IMR-90 (cell line): ENCODE results near the gene ZBTB8OS. TPM values are rescaled to one million over a fixed set of nuclear protein-coding genes. Genes with fewer than 3 reads are reported as not detected.
A peak's percentile ranks its signal among the peaks of the same experiment; 100 is the strongest.

Source experiments
- ATAC-seq: fragments of 200-7000 bp; cut with Tn5 transposase; 2 replicates; pipeline ENCODE4 v1.9.1; 2020; ENCODE audit warnings: low read depth, mild to moderate bottlenecking, moderate library complexity
- BruUV-seq: library from RNA; stranded (reverse); fragments of 400-500 nt; replicated peaks from 2 replicates; lab custom pipeline; 2021; lab: Mats Ljungman, UMichigan
- CTCF ChIA-PET: fragments of 300-600 bp; formaldehyde crosslinking; extraction: SDS; loops from one replicate; lab custom pipeline; 2021; ENCODE audit warnings: antibody characterized with exemption; lab: Yijun Ruan, JAX
- POLR2A ChIA-PET: fragments of 300-600 bp; sonication (Branson Sonifier 250); formaldehyde crosslinking; loops from one replicate; lab custom pipeline; 2022; ENCODE audit warnings: antibody characterized with exemption; ENCODE audit not compliant: unreplicated experiment; lab: Charles Lee
- DNase-seq: peaks from one replicate; pipeline ENCODE4 v3.0.0; 2013
- H2AFZ ChIP-seq: replicated peaks from 2 replicates; pipeline ENCODE3; 2013; ENCODE audit warnings: low read length, mild to moderate bottlenecking; ENCODE audit not compliant: poor library complexity
- H2AK5ac ChIP-seq: 2 replicates; pipeline ENCODE4 v1.6.1; 2013; ENCODE audit warnings: low read depth, low read length, inconsistent platforms
- H2AK9ac ChIP-seq: replicated peaks from 2 replicates; pipeline ENCODE3; 2013; ENCODE audit warnings: mild to moderate bottlenecking, low read depth, low read length, moderate library complexity; ENCODE audit not compliant: poor library complexity
- H2BK120ac ChIP-seq: 2 replicates; pipeline ENCODE4 v1.6.1; 2013; ENCODE audit warnings: low read depth, low read length, inconsistent platforms
- H2BK15ac ChIP-seq: 3 replicates; pipeline ENCODE4 v1.6.1; 2013; ENCODE audit warnings: low read depth, low read length, inconsistent platforms
- H2BK20ac ChIP-seq: 2 replicates; pipeline ENCODE4 v1.6.1; 2013; ENCODE audit warnings: low read depth, mild to moderate bottlenecking, inconsistent platforms, low read length, moderate library complexity
- H2BK5ac ChIP-seq: 2 replicates; pipeline ENCODE4 v1.6.1; 2013; ENCODE audit warnings: mild to moderate bottlenecking, low read depth, low read length, inconsistent platforms; ENCODE audit not compliant: poor library complexity, severe bottlenecking
- H3K14ac ChIP-seq: replicated peaks from 2 replicates; pipeline ENCODE4 v1.6.1; 2013; ENCODE audit warnings: low read depth, low read length, inconsistent platforms
- H3K18ac ChIP-seq: 2 replicates; pipeline ENCODE4 v1.6.1; 2013; ENCODE audit warnings: low read depth, low read length, control low read depth
- H3K23ac ChIP-seq: 2 replicates; pipeline ENCODE4 v1.6.1; 2013; ENCODE audit warnings: low read depth, low read length, inconsistent platforms
- H3K27ac ChIP-seq: 2 replicates; pipeline ENCODE4 v1.5.1; 2013; ENCODE audit warnings: mild to moderate bottlenecking, control low read depth, low read length; ENCODE audit not compliant: insufficient read depth
- H3K27me3 ChIP-seq: 2 replicates; pipeline ENCODE4 v1.6.1; 2013; ENCODE audit warnings: low read length; ENCODE audit not compliant: control insufficient read depth, insufficient read depth
- H3K36me3 ChIP-seq: 2 replicates; pipeline ENCODE4 v1.6.1; 2013; ENCODE audit warnings: low read length, mixed read lengths; ENCODE audit not compliant: control insufficient read depth, insufficient read depth
- H3K4ac ChIP-seq: 2 replicates; pipeline ENCODE4 v1.6.1; 2013; ENCODE audit warnings: low read depth, low read length, inconsistent platforms
- H3K4me1 ChIP-seq: 2 replicates; pipeline ENCODE4 v1.6.1; 2013; ENCODE audit warnings: low read length, mixed read lengths; ENCODE audit not compliant: control insufficient read depth, insufficient read depth
- H3K4me2 ChIP-seq: 2 replicates; pipeline ENCODE4 v1.6.1; 2013; ENCODE audit warnings: low read depth, mild to moderate bottlenecking, control low read depth, low read length, moderate library complexity
- H3K4me3 ChIP-seq: 2 replicates; pipeline ENCODE4 v1.5.1; 2013; ENCODE audit warnings: low read depth, mild to moderate bottlenecking, control low read depth, low read length, moderate library complexity; ENCODE audit not compliant: insufficient read depth
- H3K56ac ChIP-seq: 2 replicates; pipeline ENCODE4 v1.6.1; 2013; ENCODE audit warnings: low read length, inconsistent platforms; ENCODE audit not compliant: insufficient read depth; ENCODE audit errors: extremely low read depth
- H3K79me1 ChIP-seq, 2 experiments: 2 replicates each; pipeline ENCODE4 v1.6.1; 2013; ENCODE audit warnings: low read length in 2 of 2, inconsistent platforms in 1 of 2, low read depth in 1 of 2
- H3K9ac ChIP-seq: 2 replicates; pipeline ENCODE4 v1.6.1; 2013; ENCODE audit warnings: low read depth, low read length, control low read depth
- H3K9me1 ChIP-seq: 2 replicates; pipeline ENCODE4 v1.6.1; 2013; ENCODE audit warnings: low read length, inconsistent platforms; ENCODE audit not compliant: insufficient read depth
- H3K9me3 ChIP-seq: 2 replicates; pipeline ENCODE4 v1.6.1; 2013; ENCODE audit warnings: low read length; ENCODE audit not compliant: control insufficient read depth, insufficient read depth
- H4K20me1 ChIP-seq: 2 replicates; pipeline ENCODE4 v1.6.1; 2013; ENCODE audit warnings: low read length, inconsistent platforms; ENCODE audit not compliant: insufficient read depth
- H4K5ac ChIP-seq: 2 replicates; pipeline ENCODE4 v1.6.1; 2013; ENCODE audit warnings: mild to moderate bottlenecking, low read depth, low read length, control low read depth
- H4K8ac ChIP-seq, 2 experiments: 2 replicates each; pipeline ENCODE4 v1.6.1; 2013; ENCODE audit warnings: low read depth in 2 of 2, low read length in 2 of 2, control low read depth in 1 of 2, inconsistent platforms in 1 of 2
- H4K91ac ChIP-seq: 2 replicates; pipeline ENCODE4 v1.6.1; 2013; ENCODE audit warnings: low read depth, low read length, inconsistent platforms; ENCODE audit not compliant: insufficient read depth
- BHLHE40 ChIP-seq: fragments of 150-350 bp; IDR thresholded peaks from 2 replicates; pipeline ENCODE4 v1.6.1; 2016; ENCODE audit warnings: mild to moderate bottlenecking, low read depth, low read length
- CEBPB ChIP-seq: IDR thresholded peaks from 2 replicates; pipeline ENCODE4 v1.6.1; 2012; ENCODE audit warnings: low read depth, low read length, improper control_type of control experiment
- CHD1 ChIP-seq: IDR thresholded peaks from 2 replicates; pipeline ENCODE4 v1.6.1; 2012; ENCODE audit warnings: low read depth, low read length, improper control_type of control experiment
- CTCF ChIP-seq: conservative IDR thresholded peaks from 2 replicates; pipeline ENCODE4 v1.5.1; 2012; ENCODE audit warnings: mild to moderate bottlenecking, low read depth, low read length, improper control_type of control experiment
- FOS ChIP-seq: fragments of 150-350 bp; IDR thresholded peaks from 2 replicates; pipeline ENCODE4 v1.6.1; 2016; ENCODE audit warnings: low read depth, low read length
- MAFK ChIP-seq: IDR thresholded peaks from 2 replicates; pipeline ENCODE4 v1.6.1; 2012; ENCODE audit warnings: low read depth, low read length, improper control_type of control experiment
- MAZ ChIP-seq: IDR thresholded peaks from 2 replicates; pipeline ENCODE4 v1.6.1; 2012; ENCODE audit warnings: low read depth, mild to moderate bottlenecking, low read length, improper control_type of control experiment, moderate library complexity, borderline replicate concordance
- MXI1 ChIP-seq: IDR thresholded peaks from 2 replicates; pipeline ENCODE4 v1.6.1; 2012; ENCODE audit warnings: low read depth, mild to moderate bottlenecking, low read length, moderate library complexity, borderline replicate concordance
- NFE2L2 ChIP-seq: fragments of 150-350 bp; IDR thresholded peaks from 2 replicates; pipeline ENCODE4 v1.6.1; 2016; ENCODE audit warnings: low read depth, mild to moderate bottlenecking, low read length
- POLR2A ChIP-seq: IDR thresholded peaks from 2 replicates; pipeline ENCODE4 v1.6.1; 2012; ENCODE audit warnings: mild to moderate bottlenecking, low read depth, low read length
- RAD21 ChIP-seq: IDR thresholded peaks from 2 replicates; pipeline ENCODE4 v1.6.1; 2012; ENCODE audit warnings: low read length, improper control_type of control experiment
- RCOR1 ChIP-seq: IDR thresholded peaks from 2 replicates; pipeline ENCODE4 v1.6.1; 2012; ENCODE audit warnings: mild to moderate bottlenecking, low read length, improper control_type of control experiment; ENCODE audit not compliant: insufficient replicate concordance
- RFX5 ChIP-seq: IDR thresholded peaks from 2 replicates; pipeline ENCODE4 v1.8.0; 2012; ENCODE audit warnings: low read depth, mild to moderate bottlenecking, low read length, moderate library complexity
- SMC3 ChIP-seq: fragments of 150-350 bp; IDR thresholded peaks from 2 replicates; pipeline ENCODE4 v1.6.1; 2016; ENCODE audit warnings: low read depth, mild to moderate bottlenecking, antibody characterized with exemption, low read length, moderate library complexity
- USF2 ChIP-seq: fragments of 150-350 bp; IDR thresholded peaks from 2 replicates; pipeline ENCODE4 v1.6.1; 2017; ENCODE audit warnings: mild to moderate bottlenecking, antibody characterized with exemption, low read length, low read depth
- WGBS, 2 experiments: methylation state at CpG; one replicate each; pipeline versions ENCODE4 v1.1.5 to v1.1.7; 2013; ENCODE audit warnings: missing lambda C conversion rate in 2 of 2; ENCODE audit not compliant: insufficient read length in 1 of 2; ENCODE audit errors: extremely low coverage in 2 of 2; 5-methylcytosine and 5-hydroxymethylcytosine counted together
- dilution Hi-C: fragments of 300-500 bp; cut with HindIII; formaldehyde crosslinking; loops from one replicate; pipeline ENCODE4 v1.14.3; 2018; ENCODE audit warnings: low sequenced_read_pairs; ENCODE audit not compliant: unreplicated experiment
- in situ Hi-C: fragments of 300-500 bp; cut with MboI; formaldehyde crosslinking; loops from 3 replicates; pipeline ENCODE4 v1.14.3; 2019; ENCODE audit warnings: low sequenced_read_pairs, inconsistent platforms, mixed read lengths
- intact Hi-C: fragments of 100-400 bp; cut with micrococcal nuclease; formaldehyde crosslinking; loops from 2 replicates; pipeline ENCODE4 v1.10.0; 2022
- polyA plus RNA-seq, 3 experiments: library from polyadenylated mRNA; depleted of rRNA; stranded (reverse); fragments of >200 nt; gene quantifications; 2 replicates each; pipeline ENCODE4 v1.2.3, GENCODE V29; 2012; ENCODE audit warnings: low replicate concordance in 1 of 3
- total RNA-seq: library from RNA; depleted of rRNA; stranded (reverse); fragments of >200 nt; gene quantifications from 2 replicates; pipeline ENCODE4 v1.2.3, GENCODE V29; 2012
- TF ChIP-seq, protein P1 (sequence below): fragments of 150-350 bp; IDR thresholded peaks from 2 replicates; pipeline ENCODE4 v1.6.1; 2016; ENCODE audit warnings: low read depth, mild to moderate bottlenecking, low read length, moderate library complexity, borderline replicate concordance

Gene ZBTB8OS
- total and polyA plus RNA-seq, 2 of the 4 experiments (the other 2 are of a cell fraction) = 31.0 to 43.5 TPM

DNA sequence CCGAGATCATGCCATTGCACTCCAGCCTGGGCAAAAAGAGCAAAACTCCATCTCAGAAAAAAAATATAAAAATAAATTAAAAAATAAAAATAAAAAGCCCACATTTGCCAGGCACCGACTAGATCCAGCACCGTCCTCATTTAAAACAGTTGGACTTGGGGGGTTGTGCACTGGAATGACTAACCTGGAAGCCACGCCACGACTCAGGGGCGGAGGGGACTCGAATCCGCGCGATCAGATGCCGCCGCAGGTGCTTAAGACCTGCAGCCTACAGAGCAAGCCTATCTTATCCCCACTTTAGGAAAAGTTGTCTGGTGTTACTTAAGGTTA, 38.5 kb downstream of the ZBTB8OS start:
- dilution Hi-C loops = no loop called here
- no peak overlapping the region for H3K27ac ChIP-seq
- TF ChIP-seq CTCF (no peak), CEBPB (no peak), CHD1 (no peak), MAZ (no peak), BHLHE40 (no peak), POLR2A (no peak), RCOR1 (no peak), NFE2L2 (no peak), RFX5 (no peak), RAD21 (no peak), USF2 (no peak), MXI1 (no peak), MAFK (no peak), SMC3 (no peak), FOS (no peak)
- TF ChIP-seq, protein P1, sequence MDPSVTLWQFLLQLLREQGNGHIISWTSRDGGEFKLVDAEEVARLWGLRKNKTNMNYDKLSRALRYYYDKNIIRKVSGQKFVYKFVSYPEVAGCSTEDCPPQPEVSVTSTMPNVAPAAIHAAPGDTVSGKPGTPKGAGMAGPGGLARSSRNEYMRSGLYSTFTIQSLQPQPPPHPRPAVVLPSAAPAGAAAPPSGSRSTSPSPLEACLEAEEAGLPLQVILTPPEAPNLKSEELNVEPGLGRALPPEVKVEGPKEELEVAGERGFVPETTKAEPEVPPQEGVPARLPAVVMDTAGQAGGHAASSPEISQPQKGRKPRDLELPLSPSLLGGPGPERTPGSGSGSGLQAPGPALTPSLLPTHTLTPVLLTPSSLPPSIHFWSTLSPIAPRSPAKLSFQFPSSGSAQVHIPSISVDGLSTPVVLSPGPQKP = no peak

More for the DNA sequence above, 38.5 kb downstream of the ZBTB8OS start:
- no peak overlapping the region for H2BK15ac ChIP-seq
- peaks cover 0 to 4% of the 10 kb centered on the region in 2 experiments; a peak in 1 of 4 replicates for H3K79me1 ChIP-seq
- 0 out of 2 replicates have a peak overlapping the region, but pooled peaks have one; percentile 15 for H2AK5ac ChIP-seq
- peak overlapping the region; percentile 82 for H3K4me2 ChIP-seq
- H4K8ac ChIP-seq = peak overlapping the region; percentile 36 to 80; a peak in 3 of 4 replicates
- H2AFZ ChIP-seq = peak overlapping the region; percentile 99
- H3K9me3 ChIP-seq = no peaks in the 10 kb centered on the region
- no peak overlapping the region for H2BK5ac ChIP-seq
- no peak overlapping the region for H4K91ac ChIP-seq
- H3K9me1 ChIP-seq = no peaks in the 10 kb centered on the region
- H3K14ac ChIP-seq = 0 out of 2 replicates have a peak overlapping the region, but pooled peaks have one; percentile 19
- peak overlapping the region; percentile 55 for H3K9ac ChIP-seq
- ATAC-seq (peak; percentile 33; the same call in 1 of the 2 replicates), DNase-seq (no peak)
- peak overlapping the region; percentile 44 for H2AK9ac ChIP-seq
- intact Hi-C loops (no loop called here), in situ Hi-C loops (no loop called here)
- peak overlapping the region; percentile 50; the same call in 1 of the 2 replicates for H4K5ac ChIP-seq
- H3K4me1 ChIP-seq = no peaks in the 10 kb centered on the region
- H3K18ac ChIP-seq = no peak overlapping the region
- no peaks in the 10 kb centered on the region for H3K27me3 ChIP-seq
- no peak overlapping the region; the same call in 1 of the 2 replicates for H3K56ac ChIP-seq
- no peaks in the 10 kb centered on the region for H4K20me1 ChIP-seq
- peak overlapping the region; percentile 30; the same call in 1 of the 2 replicates for H2BK120ac ChIP-seq
- H3K36me3 ChIP-seq = no peaks in the 10 kb centered on the region
- H3K4ac ChIP-seq = 0 out of 2 replicates have a peak overlapping the region, but pooled peaks have one; percentile 64
- POLR2A ChIA-PET = no interaction called here
- CTCF ChIA-PET = no interaction called here
- peak overlapping the region; percentile 69 for H3K4me3 ChIP-seq
- H3K23ac ChIP-seq = 0 out of 2 replicates have a peak overlapping the region, but pooled peaks have one; percentile 56
- no peak overlapping the region for H2BK20ac ChIP-seq
- no CpG with 5 or more reads among the region's 12 CpGs for WGBS, 2 experiments
- BruUV-seq = no TSS peak
